ENCODE results near the gene SULT1E1.

SULT1E1 gene

GRCh38 chr4:69874507-69874906, 14.6 kb upstream of the SULT1E1 start:
- no peak for DNase-seq (ENCODE audit: low read depth)
- no peak overlapping the region for H3K4me3 ChIP-seq (ENCODE audit: control insufficient read depth, low read depth, low read length)
- TF ChIP-seq, protein P1, sequence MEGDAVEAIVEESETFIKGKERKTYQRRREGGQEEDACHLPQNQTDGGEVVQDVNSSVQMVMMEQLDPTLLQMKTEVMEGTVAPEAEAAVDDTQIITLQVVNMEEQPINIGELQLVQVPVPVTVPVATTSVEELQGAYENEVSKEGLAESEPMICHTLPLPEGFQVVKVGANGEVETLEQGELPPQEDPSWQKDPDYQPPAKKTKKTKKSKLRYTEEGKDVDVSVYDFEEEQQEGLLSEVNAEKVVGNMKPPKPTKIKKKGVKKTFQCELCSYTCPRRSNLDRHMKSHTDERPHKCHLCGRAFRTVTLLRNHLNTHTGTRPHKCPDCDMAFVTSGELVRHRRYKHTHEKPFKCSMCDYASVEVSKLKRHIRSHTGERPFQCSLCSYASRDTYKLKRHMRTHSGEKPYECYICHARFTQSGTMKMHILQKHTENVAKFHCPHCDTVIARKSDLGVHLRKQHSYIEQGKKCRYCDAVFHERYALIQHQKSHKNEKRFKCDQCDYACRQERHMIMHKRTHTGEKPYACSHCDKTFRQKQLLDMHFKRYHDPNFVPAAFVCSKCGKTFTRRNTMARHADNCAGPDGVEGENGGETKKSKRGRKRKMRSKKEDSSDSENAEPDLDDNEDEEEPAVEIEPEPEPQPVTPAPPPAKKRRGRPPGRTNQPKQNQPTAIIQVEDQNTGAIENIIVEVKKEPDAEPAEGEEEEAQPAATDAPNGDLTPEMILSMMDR (conservative IDR thresholded peaks at IDR 0.05; ENCODE audit: control insufficient read depth, insufficient read depth, low read depth, low read length): no peak

- H3K4me3 ChIP-seq (ENCODE audit: control insufficient read depth, low read depth, low read length): no peak overlapping the region
- DNase-seq (ENCODE audit: low read depth): no peak
- TF ChIP-seq, protein P1 (conservative IDR thresholded peaks at IDR 0.05; ENCODE audit: control insufficient read depth, insufficient read depth, low read depth, low read length): no peak
Measured at GRCh38 chr4:69861756-69862155, 1.8 kb upstream of the SULT1E1 start.

GRCh38 chr4:69860521-69861298, 765 bp upstream of the SULT1E1 start:
- TF ChIP-seq, protein P1 (conservative IDR thresholded peaks at IDR 0.05; ENCODE audit: control insufficient read depth, insufficient read depth, low read depth, low read length): no peak
- no peak for DNase-seq (ENCODE audit: low read depth)
- H3K4me3 ChIP-seq (ENCODE audit: control insufficient read depth, low read depth, low read length): no peak overlapping the region

- no peak for DNase-seq (ENCODE audit: low read depth)
- TF ChIP-seq, protein P1 (conservative IDR thresholded peaks at IDR 0.05; ENCODE audit: control insufficient read depth, insufficient read depth, low read depth, low read length): no peak
- H3K4me3 ChIP-seq (ENCODE audit: control insufficient read depth, low read depth, low read length): peak overlapping the region; percentile 23
Measured at GRCh38 chr4:69859140-69859685, 732 bp downstream of the SULT1E1 start.

DNA sequence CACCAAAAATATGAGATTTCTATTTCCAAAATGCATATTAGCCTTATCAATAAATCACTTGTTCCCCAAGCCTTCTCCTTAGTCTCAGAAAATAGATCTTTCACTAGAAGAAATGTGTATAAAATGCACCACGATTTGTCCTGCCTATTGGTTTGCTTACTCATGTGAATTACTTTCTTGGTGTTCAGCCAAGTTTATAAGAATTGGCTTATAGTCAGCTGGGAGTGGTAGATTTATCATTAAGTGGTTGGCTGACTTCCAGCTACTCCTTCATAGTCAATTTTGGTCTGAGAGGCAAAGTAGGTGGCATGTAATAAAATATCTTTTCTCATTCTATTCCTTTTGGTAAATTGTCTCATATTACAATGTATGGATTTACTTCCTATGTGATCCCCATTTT, 1.3 kb downstream of the SULT1E1 start:
- DNase-seq (ENCODE audit: low read depth): peak; percentile 64
- H3K4me3 ChIP-seq (ENCODE audit: control insufficient read depth, low read depth, low read length): peak overlapping the region; percentile 13
- TF ChIP-seq, protein P1 (conservative IDR thresholded peaks at IDR 0.05; ENCODE audit: control insufficient read depth, insufficient read depth, low read depth, low read length): no peak

- no peak overlapping the region for H3K4me3 ChIP-seq (ENCODE audit: control insufficient read depth, low read depth, low read length)
- DNase-seq (ENCODE audit: low read depth): no peak
- TF ChIP-seq, protein P1 (conservative IDR thresholded peaks at IDR 0.05; ENCODE audit: control insufficient read depth, insufficient read depth, low read depth, low read length): no peak
Measured at GRCh38 chr4:69855822-69856221, 4.1 kb downstream of the SULT1E1 start.
